GM18505 (cell line): ENCODE data around the gene FOXE3.

Experiments
- ATAC-seq: cut with Tn5 transposase; IDR thresholded peaks from one replicate; pipeline ENCODE4 v1.9.1; 2021; ENCODE audit not compliant: unreplicated experiment
- POLR2A ChIP-seq: IDR thresholded peaks from 4 replicates; pipeline ENCODE4 v1.6.1; 2011; ENCODE audit warnings: borderline replicate concordance; ENCODE audit not compliant: insufficient read depth, insufficient read length; ENCODE audit errors: extremely low read depth

Gene FOXE3

GRCh38 chr1:47460040-47460439 is 44.0 kb downstream of the FOXE3 start:
- ATAC-seq = no peak
- TF ChIP-seq POLR2A = no peak

GRCh38 chr1:47460456-47460855 is 44.4 kb downstream of the FOXE3 start:
- TF ChIP-seq POLR2A = no peak
- no peak for ATAC-seq

GRCh38 chr1:47465605-47466004 is 49.5 kb downstream of the FOXE3 start:
- ATAC-seq = no peak

More at GRCh38 chr1:47465605-47466004, 49.5 kb downstream of the FOXE3 start:
- no peak for TF ChIP-seq POLR2A
